Measurements from ENCODE around the gene PFKL. TPM values are rescaled to one million over a fixed set of nuclear protein-coding genes. Genes with fewer than 3 reads are reported as not detected.

The PFKL gene
- total and polyA plus RNA-seq, 2 donors (not counting 1 experiment from before 2014, with no cell fraction given): 54.8 to 125 TPM

DNA sequence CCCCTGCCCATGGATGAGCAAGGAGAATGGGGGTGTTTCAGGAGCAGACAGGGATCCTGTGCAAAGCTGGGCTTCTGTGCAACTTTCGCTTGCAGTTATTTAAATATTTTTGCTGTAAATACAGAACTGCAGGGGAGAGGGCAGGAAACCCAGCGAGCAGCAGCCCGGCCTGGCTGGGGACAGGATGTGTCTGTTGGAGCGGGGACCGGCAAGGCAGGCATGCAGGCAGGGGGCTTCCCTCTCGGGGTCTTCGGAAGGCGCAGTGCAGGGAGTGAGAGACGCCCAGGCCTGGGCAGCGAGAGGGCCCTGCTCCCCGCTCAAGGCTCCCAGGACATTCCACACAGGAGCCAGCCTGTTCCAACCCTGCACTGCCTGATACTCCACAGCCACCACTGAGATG, 15.9 kb upstream of the PFKL start:
- no peak for TF ChIP-seq EZH2 (IDR thresholded peaks at IDR 0.05; ENCODE audit: low read length, missing control alignments)
- TF ChIP-seq CTCF (conservative IDR thresholded peaks at IDR 0.05 in 1 of 2, IDR thresholded peaks at IDR 0.05 in 1 of 2; ENCODE audit: low read depth in 1 of 2, low read length in 2 of 2): no peak
- H3K4me3 ChIP-seq (replicated peaks in 1 of 4; ENCODE audit: control extremely low read depth in 1 of 4, insufficient read depth in 1 of 4, low read depth in 3 of 4, low read length in 4 of 4): no peak overlapping the region
- no peak overlapping the region for H3K27ac ChIP-seq (ENCODE audit: insufficient read depth, low read length)
- H3K4me2 ChIP-seq (ENCODE audit: extremely low read depth, insufficient read depth, low read length): no peak overlapping the region
- H3K9me3 ChIP-seq (ENCODE audit: control insufficient read depth, insufficient read depth, low read depth, low read length): no peaks in the 10 kb centered on the region
- H2AFZ ChIP-seq (ENCODE audit: low read length): no peak overlapping the region
- H4K20me1 ChIP-seq (ENCODE audit: control insufficient read depth, extremely low read depth, insufficient read depth, low read length): no peaks in the 10 kb centered on the region
- no peaks in the 10 kb centered on the region for H3K79me2 ChIP-seq (ENCODE audit: control insufficient read depth, insufficient read depth, low read length)
- H3K9ac ChIP-seq (ENCODE audit: insufficient read depth, low read length): no peak overlapping the region
- H3K4me1 ChIP-seq (ENCODE audit: control insufficient read depth, extremely low read depth, insufficient read depth, low read length): no peaks in the 10 kb centered on the region
- no peaks in the 10 kb centered on the region for H3K27me3 ChIP-seq (ENCODE audit: control insufficient read depth, insufficient read depth, low read length)
- H3K36me3 ChIP-seq (ENCODE audit: control insufficient read depth, insufficient read depth, low read length): no peaks in the 10 kb centered on the region
- no peak for DNase-seq (ENCODE audit: low read depth in 2 of 2)

DNA sequence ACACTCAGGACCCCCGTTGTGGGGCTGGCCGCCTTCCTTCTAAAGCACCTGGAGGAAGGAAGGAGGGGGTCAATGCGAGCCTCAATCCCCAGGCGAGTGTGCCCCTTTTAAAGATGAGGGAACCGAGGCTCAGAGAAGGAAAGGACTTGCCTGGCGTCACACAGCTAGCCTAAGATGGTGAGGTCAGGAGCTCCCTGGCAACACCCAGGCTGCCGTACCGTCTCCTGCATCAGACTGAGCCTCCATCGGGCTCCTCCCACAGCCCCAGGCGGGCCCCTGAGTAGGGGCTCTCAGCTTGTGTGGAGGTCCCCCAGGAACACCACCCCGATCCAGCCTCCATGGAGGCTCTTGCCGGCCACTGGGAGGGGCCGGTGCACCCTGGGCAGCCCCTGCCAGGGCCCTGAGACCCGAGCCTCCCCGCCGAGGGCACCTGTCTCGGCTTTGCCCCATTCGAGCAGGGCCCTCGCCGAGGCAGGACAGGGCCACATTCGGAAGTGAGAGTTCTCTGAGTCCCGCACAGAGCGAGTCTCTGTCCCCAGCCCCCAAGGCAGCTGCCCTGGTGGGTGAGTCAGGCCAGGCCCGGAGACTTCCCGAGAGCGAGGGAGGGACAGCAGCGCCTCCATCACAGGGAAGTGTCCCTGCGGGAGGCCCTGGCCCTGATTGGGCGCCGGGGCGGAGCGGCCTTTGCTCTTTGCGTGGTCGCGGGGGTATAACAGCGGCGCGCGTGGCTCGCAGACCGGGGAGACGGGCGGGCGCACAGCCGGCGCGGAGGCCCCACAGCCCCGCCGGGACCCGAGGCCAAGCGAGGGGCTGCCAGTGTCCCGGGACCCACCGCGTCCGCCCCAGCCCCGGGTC, 14.5 kb upstream of the PFKL start, which contains the start of gene AIRE:
TSS of gene AIRE (plus strand) at position 739 of the 855 bp plus-strand sequence. CDS start 131 bp downstream, outside the sequence.
- no peak within 1 kb of the TSS for H3K4me3 ChIP-seq (replicated peaks in 1 of 4; ENCODE audit: control extremely low read depth in 1 of 4, insufficient read depth in 1 of 4, low read depth in 3 of 4, low read length in 4 of 4)
- TF ChIP-seq CTCF (conservative IDR thresholded peaks at IDR 0.05 in 1 of 2, IDR thresholded peaks at IDR 0.05 in 1 of 2; ENCODE audit: low read depth in 1 of 2, low read length in 2 of 2): no peak
- no peak for TF ChIP-seq EZH2 (IDR thresholded peaks at IDR 0.05; ENCODE audit: low read length, missing control alignments)
- H3K9ac ChIP-seq (ENCODE audit: insufficient read depth, low read length): no peak within 1 kb of the TSS

GRCh38 chr21:44286086-44286715, 13.7 kb upstream of the PFKL start:
- Histone ChIP-seq H4K20me1 (ENCODE audit: control insufficient read depth, extremely low read depth, insufficient read depth, low read length) (no peaks in the 10 kb centered on the region), H3K79me2 (ENCODE audit: control insufficient read depth, insufficient read depth, low read length) (no peaks in the 10 kb centered on the region), H3K9ac (ENCODE audit: insufficient read depth, low read length) (no peak overlapping the region), H2AFZ (ENCODE audit: low read length) (no peak overlapping the region), H3K4me1 (ENCODE audit: control insufficient read depth, extremely low read depth, insufficient read depth, low read length) (no peaks in the 10 kb centered on the region), H3K4me2 (ENCODE audit: extremely low read depth, insufficient read depth, low read length) (no peak overlapping the region), H3K36me3 (ENCODE audit: control insufficient read depth, insufficient read depth, low read length) (no peaks in the 10 kb centered on the region), H3K4me3 (replicated peaks in 1 of 4; ENCODE audit: control extremely low read depth in 1 of 4, insufficient read depth in 1 of 4, low read depth in 3 of 4, low read length in 4 of 4) (no peak overlapping the region), H3K9me3 (ENCODE audit: control insufficient read depth, insufficient read depth, low read depth, low read length) (no peaks in the 10 kb centered on the region), H3K27me3 (ENCODE audit: control insufficient read depth, insufficient read depth, low read length) (no peaks in the 10 kb centered on the region), H3K27ac (ENCODE audit: insufficient read depth, low read length) (no peak overlapping the region)
- no peak for DNase-seq (ENCODE audit: low read depth in 2 of 2)
- TF ChIP-seq EZH2 (IDR thresholded peaks at IDR 0.05; ENCODE audit: low read length, missing control alignments): no peak
- no peak for TF ChIP-seq CTCF (conservative IDR thresholded peaks at IDR 0.05 in 1 of 2, IDR thresholded peaks at IDR 0.05 in 1 of 2; ENCODE audit: low read depth in 1 of 2, low read length in 2 of 2)

More for the DNA sequence above, 14.5 kb upstream of the PFKL start, which contains the start of gene AIRE:
- no peaks in the 10 kb centered on the region for H4K20me1 ChIP-seq (ENCODE audit: control insufficient read depth, extremely low read depth, insufficient read depth, low read length)
- no peak for DNase-seq (ENCODE audit: low read depth in 2 of 2)
- no peaks in the 10 kb centered on the region for H3K27me3 ChIP-seq (ENCODE audit: control insufficient read depth, insufficient read depth, low read length)
- H3K27ac ChIP-seq (ENCODE audit: insufficient read depth, low read length): no peak within 1 kb of the TSS
- H2AFZ ChIP-seq (ENCODE audit: low read length): no peak within 1 kb of the TSS
- no peaks in the 10 kb centered on the region for H3K79me2 ChIP-seq (ENCODE audit: control insufficient read depth, insufficient read depth, low read length)
- no peaks in the 10 kb centered on the region for H3K9me3 ChIP-seq (ENCODE audit: control insufficient read depth, insufficient read depth, low read depth, low read length)
- H3K4me2 ChIP-seq (ENCODE audit: extremely low read depth, insufficient read depth, low read length): no peak within 1 kb of the TSS
- H3K4me1 ChIP-seq (ENCODE audit: control insufficient read depth, extremely low read depth, insufficient read depth, low read length): no peaks in the 10 kb centered on the region
- no peaks in the 10 kb centered on the region for H3K36me3 ChIP-seq (ENCODE audit: control insufficient read depth, insufficient read depth, low read length)
